Loucy (cell line): ENCODE results near the gene AP3D1.

Experiments used
- H2AFZ ChIP-seq: fragments of 200-600 bp; sonication (generic); 2 replicates; pipeline ENCODE4 v1.6.0; 2016; ENCODE audit warnings: antibody characterized with exemption, mild to moderate bottlenecking, low read length, moderate library complexity
- H3F3A ChIP-seq: fragments of 200-600 bp; 2 replicates; pipeline ENCODE4 v1.6.0; 2016; ENCODE audit warnings: antibody characterized with exemption, low read depth, mild to moderate bottlenecking
- H3K27me3 ChIP-seq: fragments of 200-600 bp; sonication (generic); 2 replicates; pipeline ENCODE4 v1.6.1; 2014; ENCODE audit warnings: low read length, mild to moderate bottlenecking; ENCODE audit not compliant: insufficient read depth, poor library complexity, severe bottlenecking
- H3K36me3 ChIP-seq: fragments of 200-600 bp; sonication (generic); 2 replicates; pipeline ENCODE4 v1.6.1; 2016; ENCODE audit warnings: low read length; ENCODE audit not compliant: insufficient read depth
- H3K4me1 ChIP-seq: fragments of 200-600 bp; sonication (generic); 2 replicates; pipeline ENCODE4 v1.5.1; 2014; ENCODE audit warnings: low read length, mild to moderate bottlenecking; ENCODE audit not compliant: insufficient read depth, poor library complexity, severe bottlenecking
- H3K4me2 ChIP-seq: fragments of 200-600 bp; sonication (generic); 2 replicates; pipeline ENCODE4 v1.6.0; 2014; ENCODE audit warnings: antibody characterized with exemption, low read length, low read depth, mild to moderate bottlenecking; ENCODE audit not compliant: poor library complexity, severe bottlenecking
- H3K4me3 ChIP-seq: fragments of 200-600 bp; sonication (generic); 2 replicates; pipeline ENCODE4 v1.5.1; 2014; ENCODE audit warnings: low read length, mild to moderate bottlenecking, mixed read lengths; ENCODE audit not compliant: poor library complexity, severe bottlenecking
- H3K79me2 ChIP-seq: fragments of 200-600 bp; sonication (generic); 2 replicates; pipeline ENCODE4 v1.6.1; 2014; ENCODE audit warnings: low read length; ENCODE audit not compliant: insufficient read depth
- H3K9ac ChIP-seq: fragments of 200-600 bp; sonication (generic); 2 replicates; pipeline ENCODE4 v1.6.0; 2014; ENCODE audit warnings: mild to moderate bottlenecking, low read depth, low read length, moderate library complexity; ENCODE audit not compliant: poor library complexity, severe bottlenecking
- H3K9me2 ChIP-seq: fragments of 200-600 bp; sonication (generic); replicated peaks from 2 replicates; pipeline ENCODE4 v1.6.1; 2016; ENCODE audit warnings: low read depth, low read length, mixed read lengths
- H3K9me3 ChIP-seq: fragments of 200-600 bp; sonication (generic); 2 replicates; pipeline ENCODE4 v1.6.1; 2014; ENCODE audit warnings: mild to moderate bottlenecking, antibody characterized with exemption, low read length, low read depth; ENCODE audit not compliant: insufficient read depth
- H4K20me1 ChIP-seq: fragments of 200-600 bp; sonication (generic); 2 replicates; pipeline ENCODE4 v1.6.0; 2014; ENCODE audit warnings: antibody characterized with exemption, low read length, mild to moderate bottlenecking; ENCODE audit not compliant: insufficient read depth, poor library complexity, severe bottlenecking
- CTCF ChIP-seq: fragments of 200-600 bp; sonication (generic); conservative IDR thresholded peaks from 2 replicates; pipeline ENCODE4 v1.5.1; 2014; ENCODE audit warnings: mild to moderate bottlenecking, antibody characterized with exemption, low read length
- EZH2phosphoT487 ChIP-seq: fragments of 200-600 bp; IDR thresholded peaks from 2 replicates; pipeline ENCODE4 v1.6.1; 2018; ENCODE audit warnings: antibody characterized with exemption, mild to moderate bottlenecking, moderate library complexity, borderline replicate concordance

AP3D1 gene

GRCh38 chr19:2175742-2176141 is 24.4 kb upstream of the AP3D1 start:
- H3K27me3 ChIP-seq: no peaks in the 10 kb centered on the region
- H3K4me1 ChIP-seq: peaks cover 11% of the 10 kb centered on the region
- peaks cover 35% of the 10 kb centered on the region; the same call in 1 of the 2 replicates for H3K36me3 ChIP-seq
- no peak overlapping the region for H2AFZ ChIP-seq
- no peak overlapping the region for H3K4me2 ChIP-seq
- H3K9ac ChIP-seq: no peak overlapping the region
- peaks cover 98% of the 10 kb centered on the region for H3K79me2 ChIP-seq
- no peaks in the 10 kb centered on the region for H3K9me2 ChIP-seq
- H4K20me1 ChIP-seq: peaks cover 81% of the 10 kb centered on the region
- H3K9me3 ChIP-seq: no peaks in the 10 kb centered on the region
- TF ChIP-seq CTCF (no peak), EZH2phosphoT487 (no peak)
- no peaks in the 10 kb centered on the region for H3F3A ChIP-seq
- H3K4me3 ChIP-seq: no peak overlapping the region

DNA sequence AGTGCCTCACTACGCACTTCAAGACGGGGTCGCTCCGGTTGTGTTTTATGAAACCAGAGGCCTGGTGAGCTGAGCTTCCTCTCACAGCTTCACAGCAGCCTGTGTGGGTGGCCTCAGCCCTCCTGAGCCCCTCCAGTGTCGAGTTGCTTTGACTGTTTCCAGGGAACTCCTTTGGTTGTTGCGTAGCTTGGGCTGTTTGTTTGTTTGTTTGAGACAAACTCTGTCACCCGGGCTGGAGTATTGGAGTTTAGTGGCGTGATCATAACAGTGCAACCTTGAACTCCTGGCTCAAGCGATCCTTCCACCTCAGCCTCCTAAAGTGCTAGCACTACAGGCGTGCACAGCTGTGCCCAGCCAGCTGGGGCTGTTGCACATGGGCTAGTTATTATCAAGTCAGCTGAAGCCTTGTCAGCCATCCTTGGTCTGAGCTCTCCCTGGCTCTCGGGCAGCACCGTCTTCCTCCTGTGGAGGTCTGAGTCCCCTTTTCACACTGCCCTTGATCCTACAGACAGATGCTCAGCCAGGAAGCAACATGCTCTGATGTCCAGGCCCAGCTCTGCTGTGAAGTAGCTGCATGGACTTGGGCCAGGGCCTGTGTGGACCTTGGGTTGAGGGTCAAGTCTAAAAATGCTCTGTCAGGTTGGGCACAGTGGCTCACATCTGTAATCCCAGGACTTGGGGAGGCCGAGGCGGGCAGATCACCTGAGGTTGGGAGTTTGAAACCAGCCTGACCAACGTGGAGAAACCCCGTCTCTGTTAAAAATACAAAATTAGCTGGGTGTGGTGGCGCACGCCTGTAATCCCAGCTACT is 22.6 kb upstream of the AP3D1 start:
- H3K27me3 ChIP-seq: no peaks in the 10 kb centered on the region
- H3F3A ChIP-seq: no peaks in the 10 kb centered on the region
- peaks cover 98% of the 10 kb centered on the region for H3K79me2 ChIP-seq
- TF ChIP-seq EZH2phosphoT487: no peak
- no peak for TF ChIP-seq CTCF
- H3K9ac ChIP-seq: no peak overlapping the region
- no peak overlapping the region for H3K4me3 ChIP-seq
- H4K20me1 ChIP-seq: peaks cover 81% of the 10 kb centered on the region
- H3K36me3 ChIP-seq: peaks cover 24% of the 10 kb centered on the region; the same call in 1 of the 2 replicates
- H3K9me2 ChIP-seq: no peaks in the 10 kb centered on the region
- H3K4me2 ChIP-seq: no peak overlapping the region
- peaks cover 20% of the 10 kb centered on the region for H3K4me1 ChIP-seq
- no peaks in the 10 kb centered on the region for H3K9me3 ChIP-seq
- H2AFZ ChIP-seq: no peak overlapping the region

DNA sequence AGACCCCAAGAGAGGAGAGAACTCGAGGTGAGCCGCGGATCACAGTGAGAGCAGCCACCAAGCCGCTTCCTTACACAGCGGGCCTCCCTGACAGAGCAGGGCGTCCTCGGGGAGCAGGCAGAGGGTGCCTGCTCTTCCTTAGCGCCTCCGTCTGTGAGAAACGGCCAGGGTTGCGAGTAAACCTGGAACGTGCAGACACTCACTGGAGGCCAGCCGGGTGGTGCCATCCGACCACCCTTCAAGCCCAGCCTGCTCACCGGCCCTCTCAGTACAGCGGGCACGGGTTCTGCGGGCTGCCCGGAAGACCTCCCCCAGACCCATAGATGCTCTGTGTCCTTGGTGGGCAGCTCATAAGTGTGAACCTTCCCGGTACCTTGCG is 22.0 kb upstream of the AP3D1 start:
- no peak for TF ChIP-seq EZH2phosphoT487
- no peak overlapping the region for H3K4me3 ChIP-seq
- no peak overlapping the region for H3K4me2 ChIP-seq
- H3K36me3 ChIP-seq: peaks cover 21% of the 10 kb centered on the region; the same call in 1 of the 2 replicates
- H3K79me2 ChIP-seq: peaks cover 98% of the 10 kb centered on the region
- no peaks in the 10 kb centered on the region for H3K9me3 ChIP-seq
- no peak overlapping the region for H2AFZ ChIP-seq
- H3K4me1 ChIP-seq: peaks cover 25% of the 10 kb centered on the region
- no peaks in the 10 kb centered on the region for H3K27me3 ChIP-seq
- peaks cover 82% of the 10 kb centered on the region for H4K20me1 ChIP-seq
- no peaks in the 10 kb centered on the region for H3F3A ChIP-seq
- H3K9ac ChIP-seq: no peak overlapping the region
- no peaks in the 10 kb centered on the region for H3K9me2 ChIP-seq
